ENCODE measurements around the gene NYAP1.

DNA sequence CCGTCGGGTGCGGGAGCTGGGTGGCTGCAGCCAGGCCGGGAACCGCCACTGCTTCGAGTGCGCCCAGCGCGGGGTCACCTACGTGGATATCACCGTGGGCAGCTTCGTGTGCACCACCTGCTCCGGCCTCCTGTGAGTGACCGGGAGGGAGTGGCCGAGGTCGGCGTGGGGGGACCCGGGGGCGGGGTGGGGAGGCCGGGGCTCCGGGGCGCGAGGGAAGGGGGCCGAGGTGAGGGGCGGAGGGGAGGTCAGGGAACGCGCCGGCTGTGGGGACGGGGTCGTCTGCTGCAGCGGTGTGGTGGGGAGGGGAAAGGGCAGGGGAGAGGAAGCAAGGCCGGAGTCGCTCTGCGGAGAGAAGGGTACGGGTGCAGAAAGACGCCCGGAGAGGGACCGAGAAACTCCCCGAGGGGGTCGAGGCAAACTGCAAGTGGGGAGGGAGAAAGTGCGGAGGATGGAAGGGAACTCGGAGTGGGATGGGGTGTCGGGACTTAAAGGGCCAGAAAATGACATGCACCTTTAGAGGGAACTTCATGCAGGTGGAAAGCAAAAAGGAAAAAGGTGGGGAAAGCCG is 55.8 kb downstream of the NYAP1 start:
- TF ChIP-seq, protein P1, sequence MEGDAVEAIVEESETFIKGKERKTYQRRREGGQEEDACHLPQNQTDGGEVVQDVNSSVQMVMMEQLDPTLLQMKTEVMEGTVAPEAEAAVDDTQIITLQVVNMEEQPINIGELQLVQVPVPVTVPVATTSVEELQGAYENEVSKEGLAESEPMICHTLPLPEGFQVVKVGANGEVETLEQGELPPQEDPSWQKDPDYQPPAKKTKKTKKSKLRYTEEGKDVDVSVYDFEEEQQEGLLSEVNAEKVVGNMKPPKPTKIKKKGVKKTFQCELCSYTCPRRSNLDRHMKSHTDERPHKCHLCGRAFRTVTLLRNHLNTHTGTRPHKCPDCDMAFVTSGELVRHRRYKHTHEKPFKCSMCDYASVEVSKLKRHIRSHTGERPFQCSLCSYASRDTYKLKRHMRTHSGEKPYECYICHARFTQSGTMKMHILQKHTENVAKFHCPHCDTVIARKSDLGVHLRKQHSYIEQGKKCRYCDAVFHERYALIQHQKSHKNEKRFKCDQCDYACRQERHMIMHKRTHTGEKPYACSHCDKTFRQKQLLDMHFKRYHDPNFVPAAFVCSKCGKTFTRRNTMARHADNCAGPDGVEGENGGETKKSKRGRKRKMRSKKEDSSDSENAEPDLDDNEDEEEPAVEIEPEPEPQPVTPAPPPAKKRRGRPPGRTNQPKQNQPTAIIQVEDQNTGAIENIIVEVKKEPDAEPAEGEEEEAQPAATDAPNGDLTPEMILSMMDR (conservative IDR thresholded peaks at IDR 0.05 in 1 of 2, IDR thresholded peaks at IDR 0.05 in 1 of 2; ENCODE audit: extremely low read depth in 1 of 2, insufficient read depth in 1 of 2, low read depth in 1 of 2, low read length in 2 of 2) = no peak
- no peak for TF ChIP-seq EZH2 (IDR thresholded peaks at IDR 0.05; ENCODE audit: borderline replicate concordance, low read length)

All from mammary epithelial cell (primary cell).